RWPE1 (cell line): ENCODE results near the gene MPO.

ENCODE experiments used
- CTCF ChIA-PET: fragments of 350-600 bp; sonication (Branson Sonifier 250); formaldehyde crosslinking; extraction: SDS; loops from one replicate; lab custom pipeline; 2021; lab: Yijun Ruan, JAX
- POLR2A ChIA-PET: fragments of 400-600 bp; formaldehyde crosslinking; extraction: SDS; loops from one replicate; lab custom pipeline; 2020; ENCODE audit warnings: antibody characterized with exemption; ENCODE audit not compliant: low non-redundant PET; lab: Yijun Ruan, JAX
- DNase-seq: peaks from one replicate; pipeline ENCODE4 v3.0.0; 2012; ENCODE audit warnings: low spot score
- H3K27ac ChIP-seq: fragments of 450-650 bp; 2 replicates; pipeline ENCODE4 v1.5.1; 2017
- CTCF ChIP-seq: fragments of 450-650 bp; conservative IDR thresholded peaks from 2 replicates; pipeline ENCODE4 v1.5.1; 2017; ENCODE audit warnings: low read depth, mild to moderate bottlenecking

MPO gene

GRCh38 chr17:58319173-58320162, 38.7 kb upstream of the MPO start:
- ChIA-PET CTCF (interaction anchor here (0.6 to 0.9 kb wide), 2 partner anchors 31 to 128 kb away, joined by 3 to 4 read pairs; no protein-coding TSS in a partner anchor), POLR2A (no interaction called here)
- no peak overlapping the region for H3K27ac ChIP-seq
- TF ChIP-seq CTCF = no peak
- no peak for DNase-seq

- POLR2A ChIA-PET = no interaction called here
- CTCF ChIA-PET = interaction anchor here (0.6 to 0.9 kb wide), 2 partner anchors 31 to 128 kb away, joined by 3 to 4 read pairs; no protein-coding TSS in a partner anchor
- no peak for TF ChIP-seq CTCF
- DNase-seq = no peak
- no peak overlapping the region for H3K27ac ChIP-seq
Measured at GRCh38 chr17:58318627-58319172, 38.0 kb upstream of the MPO start.

GRCh38 chr17:58318065-58318481, 37.3 kb upstream of the MPO start:
- POLR2A ChIA-PET = no interaction called here

GRCh38 chr17:58317421-58318064, 36.8 kb upstream of the MPO start:
- DNase-seq = peak; percentile 75

More at GRCh38 chr17:58318065-58318481, 37.3 kb upstream of the MPO start:
- no peak for TF ChIP-seq CTCF
- CTCF ChIA-PET = interaction anchor here (0.5 to 1.6 kb wide), 20 partner anchors 8 to 732 kb away, joined by 3 to 37 read pairs (median 4); partner anchors contain the start of genes RNF43, SUPT4H1 and TSPOAP1
- no peak overlapping the region for H3K27ac ChIP-seq
- no peak for DNase-seq

GRCh38 chr17:58316260-58316960, 35.7 kb upstream of the MPO start:
- ChIA-PET CTCF (interaction anchor here (0.6 to 1.6 kb wide), 8 partner anchors 12 to 329 kb away, joined by 3 to 37 read pairs (median 4); partner anchors contain the start of gene RNF43), POLR2A (no interaction called here)
- no peak for DNase-seq

More at GRCh38 chr17:58317421-58318064, 36.8 kb upstream of the MPO start:
- H3K27ac ChIP-seq = no peak overlapping the region
- ChIA-PET POLR2A (no interaction called here), CTCF (interaction anchor here (0.5 to 1.6 kb wide), 26 partner anchors 8 to 733 kb away, joined by 3 to 37 read pairs (median 4); partner anchors contain the start of genes RNF43, SUPT4H1 and TSPOAP1)
- peak; percentile 75 for TF ChIP-seq CTCF

More at GRCh38 chr17:58316260-58316960, 35.7 kb upstream of the MPO start:
- TF ChIP-seq CTCF = no peak
- H3K27ac ChIP-seq = no peak overlapping the region
